ENCODE data around the gene SERPINF2. TPM values are rescaled to one million over a fixed set of nuclear protein-coding genes. Genes with fewer than 3 reads are reported as not detected.
"Not testable (repeated sequence)": the region's sequence is repeated elsewhere in the genome, so short reads cannot be mapped to it uniquely, and the experiment has no call there.

The SERPINF2 gene
- total RNA-seq, 1 donor from 2014 or later, result 1,138 TPM

- ATAC-seq, result no peak
- no peak for DNase-seq (ENCODE audit: low spot score)
Observed at GRCh38 chr17:1733759-1734158, 8.9 kb upstream of the SERPINF2 start.

GRCh38 chr17:1735418-1735817 lies 7.3 kb upstream of the SERPINF2 start:
- no peak for DNase-seq (ENCODE audit: low spot score)
- ATAC-seq, result no peak

DNA sequence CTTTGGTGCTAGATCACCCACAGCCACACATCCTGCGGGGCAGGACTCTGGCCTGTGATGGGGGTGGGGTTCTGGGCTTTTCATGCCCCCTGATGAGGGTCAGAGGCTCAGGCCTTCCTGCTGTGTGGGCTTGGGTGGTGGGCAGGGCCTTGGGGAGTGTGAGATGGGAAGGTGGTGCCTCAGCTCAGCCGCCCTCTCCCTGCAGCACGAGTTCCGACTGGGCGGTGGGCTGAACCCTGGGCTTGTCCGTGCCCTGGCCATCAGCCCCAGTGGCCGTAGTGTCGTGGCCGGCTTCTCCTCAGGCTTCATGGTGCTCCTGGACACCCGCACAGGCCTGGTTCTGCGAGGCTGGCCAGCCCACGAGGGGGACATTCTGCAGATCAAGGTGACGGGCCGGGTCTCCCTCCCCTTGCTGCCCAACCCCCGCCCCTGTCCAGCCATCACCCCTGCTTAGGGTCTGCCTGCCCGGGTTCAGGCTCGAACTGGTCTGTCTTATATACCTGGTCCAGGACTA lies 6.8 kb upstream of the SERPINF2 start:
- peak; percentile 47 for ATAC-seq
- DNase-seq (ENCODE audit: low spot score), result peak; percentile 71

DNA sequence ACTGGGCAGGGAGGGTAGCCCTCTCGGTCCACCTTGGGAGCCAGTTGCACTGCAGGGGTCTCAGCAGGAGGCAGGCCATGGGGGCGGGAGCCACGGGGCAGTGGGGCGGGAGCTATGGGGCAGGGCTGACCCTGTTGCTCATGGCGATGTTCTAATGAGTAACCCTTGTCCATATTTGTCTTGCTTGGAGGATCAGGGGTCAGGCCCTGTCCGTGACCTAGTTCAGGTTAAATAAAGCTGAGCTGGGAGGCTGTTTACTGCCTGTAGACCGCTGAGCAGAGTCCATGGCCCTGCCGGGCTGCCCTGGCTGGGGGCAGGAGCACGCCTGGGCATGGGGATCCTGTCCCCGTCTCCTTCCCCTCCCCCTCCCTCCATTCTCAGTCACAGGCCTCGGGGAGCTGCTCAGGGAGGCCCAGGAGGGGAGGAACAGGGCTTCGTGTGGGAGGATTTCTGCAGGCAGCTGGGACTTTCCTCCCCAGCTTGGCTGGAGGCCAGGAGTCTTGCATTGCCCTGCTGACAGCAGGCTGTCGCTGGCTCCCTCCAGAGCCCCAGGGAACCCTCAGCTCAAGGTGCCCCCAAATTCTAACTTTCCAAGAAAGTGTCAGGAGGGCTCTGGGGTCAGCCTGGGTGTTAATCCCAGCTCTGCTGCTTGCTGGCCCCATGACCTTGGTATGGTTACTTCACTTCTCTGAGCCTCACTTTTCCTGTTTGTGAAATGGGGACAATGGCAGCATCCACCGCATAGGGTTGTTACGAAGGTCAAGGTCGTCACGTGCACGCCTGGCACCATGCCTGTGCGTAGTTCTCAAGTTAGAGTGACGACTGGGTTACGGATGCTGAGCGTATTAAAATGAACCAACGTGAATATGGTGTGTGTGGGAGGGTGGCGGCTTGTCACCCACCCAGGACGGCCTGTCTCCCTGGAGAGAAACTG lies 6.1 kb upstream of the SERPINF2 start:
- peak; percentile 95 for DNase-seq (ENCODE audit: low spot score)
- peak; percentile 80 for ATAC-seq

DNA sequence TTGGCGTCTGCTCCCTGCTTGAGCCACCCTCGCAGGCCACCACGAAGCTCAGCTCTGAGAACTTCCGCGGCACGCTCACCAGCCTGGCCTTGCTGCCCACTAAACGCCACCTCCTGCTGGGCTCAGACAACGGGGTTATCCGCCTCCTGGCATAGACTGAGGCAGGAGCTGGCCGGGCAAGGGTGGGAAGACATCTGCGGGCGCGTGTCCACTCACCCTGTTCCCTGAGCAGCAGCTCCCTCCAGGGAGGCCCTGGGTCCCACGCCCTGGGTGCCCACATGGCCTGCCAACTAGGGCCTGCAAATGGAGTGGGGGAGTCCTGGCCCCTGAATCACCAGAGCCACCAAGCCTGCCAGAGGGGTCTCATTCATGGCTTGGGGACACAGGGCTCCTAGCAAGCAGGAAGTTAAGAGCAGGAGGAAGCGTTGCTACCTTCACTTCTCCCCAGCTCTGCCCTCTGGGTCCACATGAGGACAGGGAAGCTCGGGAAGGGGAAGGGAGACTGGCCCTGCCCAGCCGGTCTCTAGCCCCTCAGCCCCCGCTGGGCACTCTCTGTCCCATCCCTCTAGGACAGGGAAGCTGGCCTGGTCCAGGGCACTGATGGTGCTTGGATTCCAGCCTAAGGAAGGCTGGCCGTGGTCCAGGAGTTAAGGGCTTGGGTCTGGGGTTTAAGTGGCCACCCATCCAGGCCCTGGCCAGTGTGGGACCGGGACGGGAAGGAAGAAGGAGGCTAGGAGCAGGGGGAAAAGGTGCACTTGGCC lies 5.0 kb upstream of the SERPINF2 start:
- ATAC-seq (peak; percentile 2), DNase-seq (ENCODE audit: low spot score) (no peak)

- DNase-seq (ENCODE audit: low spot score); ATAC-seq: not testable (repeated sequence)
Observed at GRCh38 chr17:1741899-1742298, 772 bp upstream of the SERPINF2 start.

GRCh38 chr17:1743088-1743439 lies 393 bp downstream of the SERPINF2 start:
- DNase-seq (ENCODE audit: low spot score) (no peak), ATAC-seq (peak; percentile 15)

- DNase-seq (ENCODE audit: low spot score) (peak; percentile 72), ATAC-seq (peak; percentile 47)
Observed at GRCh38 chr17:1744551-1745512, 2.2 kb downstream of the SERPINF2 start.

DNA sequence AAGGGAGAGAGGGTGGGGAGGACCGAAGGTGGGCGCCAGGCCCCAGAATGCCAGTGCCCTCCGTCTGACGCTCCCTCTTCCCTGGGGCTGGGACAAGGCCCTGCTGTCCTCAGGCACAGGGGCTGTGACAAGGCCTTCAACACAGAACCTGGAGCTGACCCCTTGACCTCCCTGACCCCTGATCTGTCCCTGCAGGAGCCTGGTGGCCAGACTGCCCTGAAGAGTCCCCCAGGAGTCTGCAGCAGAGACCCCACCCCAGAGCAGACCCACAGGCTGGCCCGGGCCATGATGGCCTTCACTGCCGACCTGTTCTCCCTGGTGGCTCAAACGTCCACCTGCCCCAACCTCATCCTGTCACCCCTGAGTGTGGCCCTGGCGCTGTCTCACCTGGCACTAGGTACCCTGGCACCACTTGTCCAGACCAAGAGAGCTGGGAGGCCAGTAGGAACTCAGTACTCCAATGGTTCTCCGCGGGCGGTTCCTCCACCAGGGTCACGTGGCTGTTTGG lies 2.9 kb downstream of the SERPINF2 start:
- DNase-seq (ENCODE audit: low spot score) (no peak), ATAC-seq (peak; percentile 15)

DNA sequence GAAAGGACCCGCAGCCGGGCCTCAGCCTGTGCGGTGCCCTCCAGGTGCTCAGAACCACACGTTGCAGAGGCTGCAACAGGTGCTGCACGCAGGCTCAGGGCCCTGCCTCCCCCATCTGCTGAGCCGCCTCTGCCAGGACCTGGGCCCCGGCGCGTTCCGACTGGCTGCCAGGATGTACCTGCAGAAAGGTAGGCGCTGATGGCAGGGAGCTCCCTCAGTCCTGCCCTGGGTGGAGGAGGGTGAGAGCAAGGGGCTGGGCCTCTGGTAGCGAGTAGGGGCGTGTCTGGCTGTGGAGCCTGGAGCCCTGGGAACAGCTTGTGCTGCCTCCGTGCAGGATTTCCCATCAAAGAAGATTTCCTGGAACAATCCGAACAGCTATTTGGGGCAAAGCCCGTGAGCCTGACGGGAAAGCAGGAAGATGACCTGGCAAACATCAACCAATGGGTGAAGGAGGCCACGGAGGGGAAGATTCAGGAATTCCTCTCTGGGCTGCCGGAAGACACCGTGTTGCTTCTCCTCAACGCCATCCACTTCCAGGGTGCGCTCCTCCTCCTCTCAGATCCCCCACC lies 4.4 kb downstream of the SERPINF2 start:
- DNase-seq (ENCODE audit: low spot score), result peak; percentile 88
- ATAC-seq, result peak; percentile 59

DNA sequence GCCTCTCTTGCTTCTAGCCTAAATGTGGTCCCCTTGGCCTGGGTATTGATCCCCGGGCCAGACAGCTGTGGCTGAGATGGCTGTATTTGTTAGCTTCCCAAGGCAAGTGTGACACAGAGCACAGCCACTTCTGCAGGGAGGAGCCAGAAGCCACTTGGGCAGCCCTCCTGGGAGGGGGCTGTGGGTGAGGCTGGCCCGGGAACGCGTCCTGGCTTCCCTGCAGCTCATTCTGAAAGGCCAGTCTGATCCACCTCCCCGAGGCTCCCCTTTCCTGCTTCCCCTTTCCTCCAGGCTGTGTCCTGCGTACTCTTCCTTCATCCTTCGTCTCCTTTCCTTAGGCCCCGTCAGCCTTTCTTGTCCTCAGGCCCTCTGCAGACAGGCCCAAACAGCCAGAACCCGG lies 8.0 kb downstream of the SERPINF2 start:
- no peak for DNase-seq (ENCODE audit: low spot score)
- ATAC-seq, result no peak

DNA sequence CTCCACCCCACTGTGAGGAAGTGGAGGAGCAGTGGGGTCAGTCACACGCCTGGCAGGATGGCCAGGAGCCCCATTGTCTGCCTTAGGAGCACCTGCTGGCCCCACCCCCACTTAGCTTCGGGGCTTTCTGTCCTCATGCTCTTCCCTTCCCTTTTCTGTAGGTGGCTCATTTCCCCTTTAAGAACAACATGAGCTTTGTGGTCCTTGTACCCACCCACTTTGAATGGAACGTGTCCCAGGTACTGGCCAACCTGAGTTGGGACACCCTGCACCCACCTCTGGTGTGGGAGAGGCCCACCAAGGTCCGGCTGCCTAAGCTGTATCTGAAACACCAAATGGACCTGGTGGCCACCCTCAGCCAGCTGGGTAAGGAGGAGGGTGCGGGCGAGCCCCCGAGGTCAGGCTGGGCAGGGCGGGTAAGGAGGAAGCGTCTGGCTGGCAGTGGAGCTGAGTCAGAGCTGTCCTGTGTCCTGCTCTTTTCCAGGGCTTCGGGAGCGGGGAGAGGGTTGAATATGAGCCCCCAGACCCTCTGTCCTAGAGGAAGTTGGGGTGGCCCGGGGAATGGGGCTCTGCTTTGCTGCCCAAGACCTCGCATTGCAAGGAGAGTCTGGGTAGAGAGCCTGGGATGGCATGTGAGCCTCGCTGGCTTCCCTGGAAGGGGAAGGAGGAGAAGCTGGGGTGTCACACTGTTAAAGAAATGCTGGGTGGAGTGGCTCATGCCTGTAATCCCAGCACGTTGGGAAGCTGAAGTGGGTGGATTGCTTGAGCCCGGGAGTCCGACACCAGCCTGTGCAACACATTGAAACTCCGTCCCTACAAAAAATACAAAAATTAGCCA lies 10.0 kb downstream of the SERPINF2 start:
- ATAC-seq (no peak), DNase-seq (ENCODE audit: low spot score) (no peak)

DNA sequence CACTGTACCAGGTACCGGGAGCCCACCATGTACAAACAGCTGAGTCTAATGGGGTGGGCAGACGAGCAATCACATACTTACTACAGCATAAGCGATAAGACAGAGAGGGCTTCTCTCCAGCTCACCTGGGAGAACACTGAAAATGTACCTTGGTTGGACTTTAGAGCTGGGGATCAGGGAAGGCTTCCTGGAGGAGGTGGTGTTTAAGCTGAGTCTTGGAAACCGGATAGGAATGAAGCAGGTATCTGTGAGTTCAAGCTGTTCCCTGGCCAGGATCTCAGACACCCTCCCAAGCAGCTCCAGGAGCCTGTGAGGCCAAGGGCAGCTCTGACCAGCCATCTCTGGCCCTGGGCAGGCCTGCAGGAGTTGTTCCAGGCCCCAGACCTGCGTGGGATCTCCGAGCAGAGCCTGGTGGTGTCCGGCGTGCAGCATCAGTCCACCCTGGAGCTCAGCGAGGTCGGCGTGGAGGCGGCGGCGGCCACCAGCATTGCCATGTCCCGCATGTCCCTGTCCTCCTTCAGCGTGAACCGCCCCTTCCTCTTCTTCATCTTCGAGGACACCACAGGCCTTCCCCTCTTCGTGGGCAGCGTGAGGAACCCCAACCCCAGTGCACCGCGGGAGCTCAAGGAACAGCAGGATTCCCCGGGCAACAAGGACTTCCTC lies 11.2 kb downstream of the SERPINF2 start:
- ATAC-seq (peak; percentile 7), DNase-seq (ENCODE audit: low spot score) (no peak)

GRCh38 chr17:1754430-1755112 lies 11.9 kb downstream of the SERPINF2 start:
- DNase-seq (ENCODE audit: low spot score), result no peak
- ATAC-seq, result peak; percentile 49

GRCh38 chr17:1755252-1755826 lies 12.7 kb downstream of the SERPINF2 start:
- ATAC-seq (peak; percentile 51), DNase-seq (ENCODE audit: low spot score) (peak; percentile 74)

DNA sequence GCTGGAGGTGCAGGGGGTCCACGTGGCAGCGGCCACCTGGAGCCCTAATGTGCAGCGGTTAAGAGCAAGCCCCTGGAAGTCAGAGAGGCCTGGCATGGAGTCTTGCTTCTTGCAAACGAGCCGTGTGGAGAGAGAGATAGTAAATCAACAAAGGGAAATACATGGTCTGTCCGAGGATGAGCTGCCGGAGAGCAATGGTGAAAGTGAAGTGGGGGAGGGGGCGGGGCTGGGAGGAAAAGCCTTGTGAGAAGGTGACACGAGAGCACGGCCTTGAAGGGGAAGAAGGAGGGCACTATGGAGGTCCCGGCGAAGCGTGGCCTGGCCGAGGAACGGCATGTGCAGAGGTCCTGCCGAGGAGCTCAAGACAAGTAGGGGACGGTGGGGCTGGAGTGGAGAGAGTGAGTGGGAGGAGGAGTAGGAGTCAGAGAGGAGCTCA lies 13.2 kb downstream of the SERPINF2 start:
- ATAC-seq, result peak; percentile 21
- DNase-seq (ENCODE audit: low spot score), result no peak

DNA sequence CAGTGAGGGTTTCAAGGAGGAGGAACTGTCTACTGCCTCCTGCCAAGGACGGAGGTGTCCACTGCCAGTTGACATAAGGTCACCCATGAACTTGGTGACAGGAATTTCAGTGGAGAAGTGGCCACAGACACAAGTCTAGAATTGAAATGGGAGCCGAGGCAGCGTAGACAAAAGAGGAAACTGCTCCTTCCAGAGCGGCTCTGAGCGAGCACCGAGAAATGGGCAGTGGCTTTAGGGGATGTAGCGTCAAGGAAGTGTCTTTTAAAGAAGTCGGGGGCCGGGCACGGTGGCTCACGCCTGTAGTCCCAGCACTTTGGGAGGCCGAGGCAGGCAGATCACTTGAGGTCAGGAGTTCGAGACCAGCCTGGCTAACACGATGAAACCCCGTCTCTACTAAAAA lies 16.1 kb downstream of the SERPINF2 start:
- ATAC-seq, result no peak

GRCh38 chr17:1759529-1759928 lies 16.9 kb downstream of the SERPINF2 start:
- ATAC-seq (no peak), DNase-seq (ENCODE audit: low spot score) (no peak)

More for the DNA sequence above, 16.1 kb downstream of the SERPINF2 start:
- DNase-seq (ENCODE audit: low spot score), result no peak
